Neural progenitor cell (in vitro differentiated cells): ENCODE measurements around the gene CALN1. TPM values are rescaled to one million over a fixed set of nuclear protein-coding genes. Genes with fewer than 3 reads are reported as not detected.

ENCODE experiments used
- DNase-seq: peaks from one replicate; pipeline ENCODE4 v3.0.0-alpha.2; 2016; ENCODE audit warnings: low spot score
- H2AFZ ChIP-seq: fragments of 200-600 bp; sonication (generic); replicated peaks from 2 replicates; pipeline ENCODE4 v1.6.1; 2016; ENCODE audit warnings: antibody characterized with exemption
- H3F3A ChIP-seq: fragments of 200-600 bp; sonication (generic); 2 replicates; pipeline ENCODE4 v1.6.1; 2016; ENCODE audit warnings: antibody characterized with exemption, low read depth
- H3K27ac ChIP-seq: fragments of 200-600 bp; sonication (generic); 2 replicates; pipeline ENCODE4 v1.5.1; 2016; ENCODE audit warnings: mild to moderate bottlenecking
- H3K27me3 ChIP-seq: fragments of 200-600 bp; sonication (generic); 2 replicates; pipeline ENCODE4 v1.6.1; 2016; ENCODE audit warnings: mild to moderate bottlenecking, moderate library complexity
- H3K36me3 ChIP-seq: fragments of 200-600 bp; sonication (generic); 2 replicates; pipeline ENCODE4 v1.5.1; 2016
- H3K4me1 ChIP-seq: fragments of 200-600 bp; sonication (generic); 2 replicates; pipeline ENCODE4 v1.6.1; 2016; ENCODE audit warnings: mixed run types
- H3K4me2 ChIP-seq: fragments of 200-600 bp; sonication (generic); 2 replicates; pipeline ENCODE4 v1.6.1; 2016
- H3K4me3 ChIP-seq: fragments of 200-600 bp; sonication (generic); 2 replicates; pipeline ENCODE4 v1.5.1; 2016
- H3K79me2 ChIP-seq: fragments of 200-600 bp; sonication (generic); 2 replicates; pipeline ENCODE4 v1.6.1; 2016; ENCODE audit warnings: low read depth
- H3K9ac ChIP-seq: fragments of 200-600 bp; sonication (generic); 2 replicates; pipeline ENCODE4 v1.6.1; 2016
- H3K9me3 ChIP-seq: fragments of 200-600 bp; sonication (generic); 2 replicates; pipeline ENCODE4 v1.5.1; 2016; ENCODE audit warnings: low read depth
- H4K20me1 ChIP-seq: fragments of 200-600 bp; sonication (generic); 2 replicates; pipeline ENCODE4 v1.6.1; 2016; ENCODE audit warnings: low read depth
- H3K27ac Mint-ChIP-seq: 3 replicates; pipeline ENCODE4 v1.8.0; 2021; ENCODE audit warnings: mixed read lengths
- H3K27me3 Mint-ChIP-seq: 2 replicates; pipeline ENCODE4 v1.8.0; 2022; ENCODE audit warnings: low read depth, mild to moderate bottlenecking, inconsistent platforms, moderate library complexity, mixed read lengths; ENCODE audit not compliant: insufficient read depth
- H3K36me3 Mint-ChIP-seq: 3 replicates; pipeline ENCODE4 v1.8.0; 2021; ENCODE audit warnings: mixed read lengths
- H3K4me1 Mint-ChIP-seq: 3 replicates; pipeline ENCODE4 v1.8.0; 2021; ENCODE audit warnings: mixed read lengths
- H3K4me3 Mint-ChIP-seq: 3 replicates; pipeline ENCODE4 v1.8.0; 2021; ENCODE audit warnings: mild to moderate bottlenecking, moderate library complexity, mixed read lengths
- H3K9me3 Mint-ChIP-seq: 3 replicates; pipeline ENCODE4 v1.8.0; 2020; ENCODE audit warnings: mixed read lengths
- EZH2 ChIP-seq: fragments of 200-600 bp; sonication (generic); IDR thresholded peaks from 2 replicates; pipeline ENCODE4 v1.6.1; 2017; ENCODE audit warnings: antibody characterized with exemption, mild to moderate bottlenecking, moderate library complexity
- EZH2phosphoT487 ChIP-seq: fragments of 200-600 bp; sonication (generic); IDR thresholded peaks from 2 replicates; pipeline ENCODE4 v1.6.1; 2017; ENCODE audit warnings: antibody characterized with exemption
- total RNA-seq: library from RNA; depleted of rRNA; stranded (reverse); fragments of >200 nt; gene quantifications from 2 replicates; pipeline ENCODE4 v1.2.3, GENCODE V29; 2015; ENCODE audit warnings: low replicate concordance
- TF ChIP-seq, protein P1 (sequence below): fragments of 200-600 bp; sonication (generic); IDR thresholded peaks from 2 replicates; pipeline ENCODE4 v1.5.1; 2017; ENCODE audit warnings: antibody characterized with exemption, mild to moderate bottlenecking

Gene CALN1
- total RNA-seq, 1 donor from 2014 or later: 3.1 TPM

GRCh38 chr7:72080341-72080766, 331.8 kb downstream of the CALN1 start:
- Histone ChIP-seq H4K20me1 (no peaks in the 10 kb centered on the region), H3K27me3 (no peaks in the 10 kb centered on the region), H3K9ac (no peak overlapping the region), H3K79me2 (no peaks in the 10 kb centered on the region), H3K27ac (no peak overlapping the region), H3K4me2 (no peak overlapping the region), H3K4me3 (no peak overlapping the region), H2AFZ (no peak overlapping the region), H3K36me3 (no peaks in the 10 kb centered on the region), H3F3A (no peaks in the 10 kb centered on the region), H3K4me1 (no peaks in the 10 kb centered on the region), H3K9me3 (no peaks in the 10 kb centered on the region)
- no peak for DNase-seq
- Mint-ChIP-seq H3K27ac (no peak overlapping the region), H3K4me3 (no peak overlapping the region), H3K9me3 (no peaks in the 10 kb centered on the region), H3K27me3 (peaks cover 3% of the 10 kb centered on the region), H3K4me1 (no peaks in the 10 kb centered on the region), H3K36me3 (no peaks in the 10 kb centered on the region)
- TF ChIP-seq, protein P1, sequence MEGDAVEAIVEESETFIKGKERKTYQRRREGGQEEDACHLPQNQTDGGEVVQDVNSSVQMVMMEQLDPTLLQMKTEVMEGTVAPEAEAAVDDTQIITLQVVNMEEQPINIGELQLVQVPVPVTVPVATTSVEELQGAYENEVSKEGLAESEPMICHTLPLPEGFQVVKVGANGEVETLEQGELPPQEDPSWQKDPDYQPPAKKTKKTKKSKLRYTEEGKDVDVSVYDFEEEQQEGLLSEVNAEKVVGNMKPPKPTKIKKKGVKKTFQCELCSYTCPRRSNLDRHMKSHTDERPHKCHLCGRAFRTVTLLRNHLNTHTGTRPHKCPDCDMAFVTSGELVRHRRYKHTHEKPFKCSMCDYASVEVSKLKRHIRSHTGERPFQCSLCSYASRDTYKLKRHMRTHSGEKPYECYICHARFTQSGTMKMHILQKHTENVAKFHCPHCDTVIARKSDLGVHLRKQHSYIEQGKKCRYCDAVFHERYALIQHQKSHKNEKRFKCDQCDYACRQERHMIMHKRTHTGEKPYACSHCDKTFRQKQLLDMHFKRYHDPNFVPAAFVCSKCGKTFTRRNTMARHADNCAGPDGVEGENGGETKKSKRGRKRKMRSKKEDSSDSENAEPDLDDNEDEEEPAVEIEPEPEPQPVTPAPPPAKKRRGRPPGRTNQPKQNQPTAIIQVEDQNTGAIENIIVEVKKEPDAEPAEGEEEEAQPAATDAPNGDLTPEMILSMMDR: no peak
- TF ChIP-seq EZH2phosphoT487: no peak
- no peak for TF ChIP-seq EZH2

- Histone ChIP-seq H3K4me1 (no peaks in the 10 kb centered on the region), H4K20me1 (no peaks in the 10 kb centered on the region), H3K4me3 (no peak overlapping the region), H3K27ac (no peak overlapping the region), H3K9ac (no peak overlapping the region), H3K36me3 (no peaks in the 10 kb centered on the region), H3K4me2 (no peak overlapping the region), H3F3A (no peaks in the 10 kb centered on the region), H2AFZ (no peak overlapping the region), H3K9me3 (no peaks in the 10 kb centered on the region), H3K27me3 (no peaks in the 10 kb centered on the region), H3K79me2 (no peaks in the 10 kb centered on the region)
- DNase-seq: no peak
- TF ChIP-seq EZH2phosphoT487 (no peak), EZH2 (no peak)
- TF ChIP-seq, protein P1: no peak
- Mint-ChIP-seq H3K4me3 (no peak overlapping the region), H3K27me3 (peaks cover 3% of the 10 kb centered on the region), H3K27ac (no peak overlapping the region), H3K9me3 (no peaks in the 10 kb centered on the region), H3K4me1 (no peaks in the 10 kb centered on the region), H3K36me3 (no peaks in the 10 kb centered on the region)
Observed at GRCh38 chr7:72078856-72079255, 333.3 kb downstream of the CALN1 start.

DNA sequence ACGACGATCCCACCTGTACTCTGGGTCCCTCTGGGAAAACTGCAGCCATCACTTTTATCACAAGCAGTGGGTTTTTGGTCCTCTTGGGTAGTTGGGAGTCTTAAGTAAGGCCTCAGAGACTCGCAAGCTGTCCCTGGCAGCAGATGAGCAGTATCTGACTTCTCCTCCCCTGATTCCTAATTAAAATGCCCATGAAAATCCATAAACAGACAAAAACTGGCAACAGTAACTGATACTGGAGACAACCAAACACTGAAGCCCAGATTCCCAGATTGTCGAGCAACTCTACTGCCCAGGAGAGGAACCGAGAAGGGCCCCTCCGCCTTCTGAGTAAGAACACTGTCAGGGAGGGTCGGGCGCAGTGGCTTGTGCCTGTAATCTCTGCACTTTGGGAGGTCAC, 333.8 kb downstream of the CALN1 start:
- Histone ChIP-seq H3F3A (no peaks in the 10 kb centered on the region), H3K4me2 (no peak overlapping the region), H2AFZ (no peak overlapping the region), H3K9me3 (no peaks in the 10 kb centered on the region), H3K9ac (no peak overlapping the region), H3K27ac (no peak overlapping the region), H3K79me2 (no peaks in the 10 kb centered on the region), H4K20me1 (no peaks in the 10 kb centered on the region), H3K27me3 (no peaks in the 10 kb centered on the region), H3K4me3 (no peak overlapping the region), H3K4me1 (no peaks in the 10 kb centered on the region), H3K36me3 (no peaks in the 10 kb centered on the region)
- H3K27ac Mint-ChIP-seq: no peak overlapping the region
- no peak for TF ChIP-seq EZH2
- TF ChIP-seq EZH2phosphoT487: no peak
- TF ChIP-seq, protein P1: no peak
- no peaks in the 10 kb centered on the region for H3K9me3 Mint-ChIP-seq
- no peaks in the 10 kb centered on the region for H3K36me3 Mint-ChIP-seq
- no peaks in the 10 kb centered on the region for H3K4me1 Mint-ChIP-seq
- H3K4me3 Mint-ChIP-seq: no peak overlapping the region
- DNase-seq: no peak
- H3K27me3 Mint-ChIP-seq: peaks cover 3% of the 10 kb centered on the region
